Erythroblast (primary cell): ENCODE data around the gene GRIN3B.

Source experiments
- GATA1 ChIP-seq: IDR thresholded peaks from 2 replicates; pipeline ENCODE4 v1.6.1; 2011; ENCODE audit warnings: low read depth, mild to moderate bottlenecking, control low read depth, low read length, moderate library complexity
- POLR2A ChIP-seq: IDR thresholded peaks from 2 replicates; pipeline ENCODE4 v1.6.1; 2011; ENCODE audit warnings: mild to moderate bottlenecking, low read length

- TF ChIP-seq POLR2A (no peak), GATA1 (no peak)
These were observed 7.4 kb downstream of the GRIN3B start for GRCh38 chr19:1007399-1008251.
